Liver (tissue), 9 donors: Measurements from ENCODE around the gene CHRM4. TPM values are rescaled to one million over a fixed set of nuclear protein-coding genes. Genes with fewer than 3 reads are reported as not detected.

ENCODE experiments used
- DNase-seq: peaks from one replicate; pipeline ENCODE4 v3.0.0-alpha.2; 2017; ENCODE audit warnings: low spot score
- H3K27ac ChIP-seq, 2 donors: one replicate each; pipeline ENCODE4 v1.7.0; 2013; ENCODE audit warnings: inconsistent platforms in 2 of 2, low read length in 2 of 2, control low read depth in 1 of 2, low read depth in 1 of 2, mild to moderate bottlenecking in 1 of 2
- H3K27me3 ChIP-seq, 4 donors: one replicate each; pipeline versions ENCODE4 v1.6.1 to v1.7.0; 2013; ENCODE audit warnings: low read length in 3 of 4, inconsistent platforms in 1 of 4, mild to moderate bottlenecking in 1 of 4, moderate library complexity in 1 of 4; ENCODE audit not compliant: control insufficient read depth in 4 of 4, insufficient read depth in 4 of 4
- H3K36me3 ChIP-seq, 4 donors: one replicate each; pipeline versions ENCODE4 v1.6.1 to v1.7.0; 2013; ENCODE audit warnings: low read length in 3 of 4, mild to moderate bottlenecking in 3 of 4, low read depth in 1 of 4, moderate library complexity in 1 of 4; ENCODE audit not compliant: control insufficient read depth in 4 of 4, insufficient read depth in 3 of 4
- H3K4me1 ChIP-seq, 4 donors: one replicate each; pipeline versions ENCODE4 v1.6.1 to v1.7.0; 2013; ENCODE audit warnings: low read length in 3 of 4, mild to moderate bottlenecking in 3 of 4, moderate library complexity in 1 of 4; ENCODE audit not compliant: control insufficient read depth in 4 of 4, insufficient read depth in 4 of 4
- H3K4me3 ChIP-seq, 3 donors: one replicate each; pipeline versions ENCODE4 v1.6.1 to v1.7.0; 2013; ENCODE audit warnings: low read length in 3 of 3, control low read depth in 1 of 3, low read depth in 1 of 3, mild to moderate bottlenecking in 1 of 3
- H3K9ac ChIP-seq, 2 donors: one replicate each; pipeline ENCODE4 v1.7.0; 2013; ENCODE audit warnings: low read length in 2 of 2, mild to moderate bottlenecking in 2 of 2, moderate library complexity in 2 of 2, control low read depth in 1 of 2, low read depth in 1 of 2
- H3K9me3 ChIP-seq, 4 donors: one replicate each; pipeline versions ENCODE4 v1.6.1 to v1.7.0; 2013; ENCODE audit warnings: low read length in 3 of 4; ENCODE audit not compliant: control insufficient read depth in 4 of 4
- ATF3 ChIP-seq: IDR thresholded peaks from 2 replicates; pipeline ENCODE4 v1.6.1; 2016; ENCODE audit warnings: antibody characterized with exemption
- CTCF ChIP-seq: fragments of 150-350 bp; IDR thresholded peaks from 2 replicates; pipeline ENCODE4 v1.5.1; 2017; ENCODE audit warnings: improper control_type of control experiment, low read depth, low read length; ENCODE audit not compliant: missing input control
- EGR1 ChIP-seq, 2 donors: IDR thresholded peaks; 2 replicates each; pipeline ENCODE4 v1.6.1; 2016 to 2018; ENCODE audit warnings: antibody characterized with exemption in 2 of 2, low read depth in 2 of 2
- FOXA1 ChIP-seq: IDR thresholded peaks from 2 replicates; pipeline ENCODE4 v1.6.1; 2016; ENCODE audit warnings: antibody characterized with exemption
- FOXA2 ChIP-seq: IDR thresholded peaks from 2 replicates; pipeline ENCODE4 v1.6.1; 2016; ENCODE audit warnings: antibody characterized with exemption
- GABPA ChIP-seq, 2 donors: IDR thresholded peaks in 1 of 2; conservative IDR thresholded peaks in 1 of 2; 2 replicates each; pipeline ENCODE4 v1.6.1; 2016; ENCODE audit warnings: antibody characterized with exemption in 2 of 2, mild to moderate bottlenecking in 1 of 2, moderate library complexity in 1 of 2
- HNF4A ChIP-seq, 2 donors: conservative IDR thresholded peaks; 2 replicates each; pipeline ENCODE4 v1.6.1; 2016; ENCODE audit warnings: antibody characterized with exemption in 2 of 2, mild to moderate bottlenecking in 2 of 2
- HNF4G ChIP-seq: IDR thresholded peaks from 2 replicates; pipeline ENCODE4 v1.6.1; 2016; ENCODE audit warnings: antibody characterized with exemption
- JUND ChIP-seq, 2 donors: IDR thresholded peaks; 2 replicates each; pipeline ENCODE4 v1.6.1; 2016; ENCODE audit warnings: antibody characterized with exemption in 2 of 2
- MAX ChIP-seq: IDR thresholded peaks from 2 replicates; pipeline ENCODE4 v1.6.1; 2016; ENCODE audit warnings: antibody characterized with exemption
- NR2F2 ChIP-seq: IDR thresholded peaks from 2 replicates; pipeline ENCODE4 v1.6.1; 2016; ENCODE audit warnings: antibody characterized with exemption
- RAD21 ChIP-seq, 2 donors: IDR thresholded peaks; 2 replicates each; pipeline ENCODE4 v1.6.1; 2016; ENCODE audit warnings: antibody characterized with exemption in 2 of 2, mild to moderate bottlenecking in 2 of 2
- REST ChIP-seq: IDR thresholded peaks from 2 replicates; pipeline ENCODE4 v1.6.1; 2016; ENCODE audit warnings: antibody characterized with exemption, mild to moderate bottlenecking
- RXRA ChIP-seq, 2 donors: IDR thresholded peaks; 2 replicates each; pipeline ENCODE4 v1.6.1; 2017 to 2018; ENCODE audit warnings: antibody characterized with exemption in 2 of 2, mild to moderate bottlenecking in 1 of 2
- SP1 ChIP-seq: IDR thresholded peaks from 2 replicates; pipeline ENCODE4 v1.6.1; 2018; ENCODE audit warnings: antibody characterized with exemption, mild to moderate bottlenecking
- TAF1 ChIP-seq: conservative IDR thresholded peaks from 2 replicates; pipeline ENCODE4 v1.6.1; 2016; ENCODE audit warnings: antibody characterized with exemption, mild to moderate bottlenecking
- YY1 ChIP-seq: IDR thresholded peaks from 2 replicates; pipeline ENCODE4 v1.6.1; 2016; ENCODE audit warnings: antibody characterized with exemption, mild to moderate bottlenecking
- ZBTB33 ChIP-seq: IDR thresholded peaks from 2 replicates; pipeline ENCODE4 v1.6.1; 2016; ENCODE audit warnings: antibody characterized with exemption
- WGBS: extraction: QIAGEN DNeasy Blood & Tissue Kit; methylation state at CpG from one replicate; pipeline ENCODE4 v1.1.7; 2013; 5-methylcytosine and 5-hydroxymethylcytosine counted together
- polyA plus RNA-seq, 2 donors: library from polyadenylated mRNA; stranded (reverse) in 1 of 2; unstranded in 1 of 2; fragments of 200-250 nt in 1 of 2; fragments of >200 nt in 1 of 2; fragmentation: Nextera tagmentation in 1 of 2; extraction: Ambion mirVana in 1 of 2; gene quantifications; one replicate each; pipeline versions ENCODE4 v1.2.1 to v1.2.3, GENCODE V29; 2013 to 2015
- total RNA-seq, 2 donors: library from RNA; depleted of rRNA; stranded (reverse); fragments of >200 nt; gene quantifications; one replicate each; pipeline ENCODE4 v1.2.3, GENCODE V29; 2014
- donor health status: healthy.
- donor health status: healthy.
- donor health status: healthy.
- donor health status: healthy.
- donor health status: healthy.

CHRM4 gene
- total and polyA plus RNA-seq, 4 donors, result 0.08 to 0.09 TPM; not detected in 2

GRCh38 chr11:46410021-46410420 is 18.4 kb upstream of the CHRM4 start:
- Histone ChIP-seq H3K27me3 (no peaks in the 10 kb centered on the region), H3K9me3 (no peaks in the 10 kb centered on the region), H3K4me1 (no peaks in the 10 kb centered on the region), H3K27ac (no peak overlapping the region), H3K4me3 (no peak overlapping the region), H3K36me3 (peaks cover 12 to 40% (median 16%) of the 10 kb centered on the region in 4 donors), H3K9ac (no peak overlapping the region)
- no peak for TF ChIP-seq NR2F2
- no peak for TF ChIP-seq TAF1
- TF ChIP-seq CTCF, result no peak
- no peak for TF ChIP-seq HNF4G
- TF ChIP-seq HNF4A (conservative IDR thresholded peaks at IDR 0.05), result no peak
- TF ChIP-seq JUND (IDR thresholded peaks at IDR 0.05), result no peak
- no peak for TF ChIP-seq RXRA (IDR thresholded peaks at IDR 0.05)
- TF ChIP-seq MAX, result no peak
- TF ChIP-seq RAD21 (IDR thresholded peaks at IDR 0.05), result no peak
- TF ChIP-seq GABPA (IDR thresholded peaks at IDR 0.05 in 1 of 2, conservative IDR thresholded peaks at IDR 0.05 in 1 of 2), result no peak
- TF ChIP-seq ATF3, result no peak
- TF ChIP-seq FOXA1, result no peak
- TF ChIP-seq EGR1 (IDR thresholded peaks at IDR 0.05; ENCODE audit: low read depth in 2 of 2), result no peak
- no peak for TF ChIP-seq ZBTB33
- no peak for TF ChIP-seq FOXA2
- TF ChIP-seq YY1, result no peak
- no peak for TF ChIP-seq REST
- no peak for TF ChIP-seq SP1
- DNase-seq, result no peak
- WGBS, result 90% methylated on average over 5 of the region's 5 CpGs
